Left ventricle myocardium inferior (tissue), 1 donor: Measurements from ENCODE around the gene BATF2. TPM values are rescaled to one million over a fixed set of nuclear protein-coding genes. Genes with fewer than 3 reads are reported as not detected.

ENCODE experiments used
- DNase-seq: peaks from one replicate; pipeline ENCODE4 v3.0.0-alpha.2; 2020
- H3K27ac ChIP-seq: fragments of 200-600 bp; replicated peaks from 2 replicates; pipeline ENCODE4 v1.8.0; 2021
- H3K27me3 ChIP-seq: fragments of 200-600 bp; 2 replicates; pipeline ENCODE4 v1.8.0; 2021; ENCODE audit warnings: low read depth
- H3K36me3 ChIP-seq: fragments of 200-600 bp; 2 replicates; pipeline ENCODE4 v1.8.0; 2021
- H3K4me1 ChIP-seq: fragments of 200-600 bp; 2 replicates; pipeline ENCODE4 v1.8.0; 2021
- H3K4me3 ChIP-seq: fragments of 200-600 bp; 2 replicates; pipeline ENCODE4 v1.8.0; 2021; ENCODE audit warnings: mild to moderate bottlenecking, moderate library complexity
- H3K9me3 ChIP-seq: fragments of 200-600 bp; replicated peaks from 2 replicates; pipeline ENCODE4 v1.8.0; 2021
- intact Hi-C: fragments of 100-400 bp; cut with micrococcal nuclease; formaldehyde crosslinking; loops from one replicate; pipeline ENCODE4 v1.11.0; 2022
- total RNA-seq: library from RNA; stranded (reverse); fragmentation: NEBNext Ultra II Directional; extraction: Animal tissue kit (Norgen Biotek cat#: 25700); gene quantifications from one replicate; pipeline ENCODE4 v1.2.1, GENCODE V29; 2021
- TF ChIP-seq, protein P1 (sequence below): fragments of 200-600 bp; IDR thresholded peaks from 2 replicates; pipeline ENCODE4 v1.8.0; 2021; ENCODE audit warnings: antibody characterized with exemption, mild to moderate bottlenecking, borderline replicate concordance
- donor health status: DM: no; HTN: yes; CAD: no; lungs with severe emphysema.

Gene BATF2
- total RNA-seq, 1 donor from 2014 or later: 1.3 TPM

DNA sequence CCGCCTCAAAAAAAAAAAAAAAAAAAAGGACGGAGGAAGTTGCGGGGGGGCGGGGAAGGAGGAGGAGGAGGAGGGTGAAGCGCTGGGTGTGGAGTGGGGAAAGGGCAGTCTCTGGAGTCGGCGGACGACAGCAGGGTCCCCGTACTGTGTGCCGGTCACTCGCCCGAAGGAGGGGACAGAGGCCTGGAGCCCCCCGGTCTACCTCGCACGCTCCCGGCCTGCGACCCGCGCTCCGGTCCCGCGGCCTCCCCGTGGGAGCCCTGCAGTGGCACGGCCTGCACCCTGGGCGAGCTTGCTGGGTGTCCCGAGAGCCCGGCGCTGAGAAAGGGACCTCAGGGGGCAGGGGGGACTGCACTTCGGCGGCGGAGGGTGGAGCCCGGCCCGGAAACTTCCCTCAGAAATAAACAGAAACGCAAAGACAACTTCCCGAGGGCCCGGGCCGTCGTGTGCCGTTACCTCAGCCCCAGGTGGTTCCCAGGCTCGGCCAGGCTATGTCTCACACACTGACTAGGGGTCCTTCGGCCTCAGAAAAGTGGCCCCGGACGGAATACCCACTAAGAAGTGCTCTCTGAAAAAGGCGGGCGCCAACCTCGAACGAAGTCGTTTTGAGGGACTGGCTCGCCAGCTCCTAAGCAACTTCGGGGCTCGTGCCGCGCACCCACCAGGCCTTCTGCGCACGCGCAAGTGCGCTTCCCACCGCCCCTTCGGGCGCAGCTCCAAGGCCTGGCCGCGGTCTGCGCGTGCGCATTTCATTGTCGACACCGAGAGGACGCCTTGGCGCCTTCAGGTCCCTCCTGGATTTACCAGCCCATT, 25.1 kb downstream of the BATF2 start, which contains the start of gene MAJIN:
MAJIN (minus strand) TSS at position 688 of the 813 bp plus-strand sequence. CDS start 12,703 bp downstream, outside the sequence.
- peak within 1 kb of the TSS; percentile 67 for H3K4me3 ChIP-seq
- H3K9me3 ChIP-seq: no peaks in the 10 kb centered on the region
- H3K27ac ChIP-seq: peak within 1 kb of the TSS; percentile 71
- H3K4me1 ChIP-seq: peaks cover 15% of the 10 kb centered on the region
- DNase-seq: peak; percentile 88
- intact Hi-C loops: no loop called here
- H3K36me3 ChIP-seq: no peaks in the 10 kb centered on the region
- peaks cover 13% of the 10 kb centered on the region for H3K27me3 ChIP-seq
- TF ChIP-seq, protein P1, sequence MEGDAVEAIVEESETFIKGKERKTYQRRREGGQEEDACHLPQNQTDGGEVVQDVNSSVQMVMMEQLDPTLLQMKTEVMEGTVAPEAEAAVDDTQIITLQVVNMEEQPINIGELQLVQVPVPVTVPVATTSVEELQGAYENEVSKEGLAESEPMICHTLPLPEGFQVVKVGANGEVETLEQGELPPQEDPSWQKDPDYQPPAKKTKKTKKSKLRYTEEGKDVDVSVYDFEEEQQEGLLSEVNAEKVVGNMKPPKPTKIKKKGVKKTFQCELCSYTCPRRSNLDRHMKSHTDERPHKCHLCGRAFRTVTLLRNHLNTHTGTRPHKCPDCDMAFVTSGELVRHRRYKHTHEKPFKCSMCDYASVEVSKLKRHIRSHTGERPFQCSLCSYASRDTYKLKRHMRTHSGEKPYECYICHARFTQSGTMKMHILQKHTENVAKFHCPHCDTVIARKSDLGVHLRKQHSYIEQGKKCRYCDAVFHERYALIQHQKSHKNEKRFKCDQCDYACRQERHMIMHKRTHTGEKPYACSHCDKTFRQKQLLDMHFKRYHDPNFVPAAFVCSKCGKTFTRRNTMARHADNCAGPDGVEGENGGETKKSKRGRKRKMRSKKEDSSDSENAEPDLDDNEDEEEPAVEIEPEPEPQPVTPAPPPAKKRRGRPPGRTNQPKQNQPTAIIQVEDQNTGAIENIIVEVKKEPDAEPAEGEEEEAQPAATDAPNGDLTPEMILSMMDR: no peak

- intact Hi-C loops: no loop called here
Measured at GRCh38 chr11:64970731-64971151, 26.0 kb downstream of the BATF2 start.

GRCh38 chr11:64969209-64969608, 27.6 kb downstream of the BATF2 start:
- no peak for DNase-seq
- intact Hi-C loops: no loop called here
- H3K9me3 ChIP-seq: no peaks in the 10 kb centered on the region
- H3K36me3 ChIP-seq: no peaks in the 10 kb centered on the region
- no peak overlapping the region for H3K4me3 ChIP-seq
- TF ChIP-seq, protein P1: no peak
- no peaks in the 10 kb centered on the region for H3K27me3 ChIP-seq
- peaks cover 15% of the 10 kb centered on the region for H3K4me1 ChIP-seq
- no peak overlapping the region for H3K27ac ChIP-seq

More at GRCh38 chr11:64970731-64971151, 26.0 kb downstream of the BATF2 start:
- Histone ChIP-seq H3K9me3 (no peaks in the 10 kb centered on the region), H3K4me3 (no peak overlapping the region), H3K27me3 (peaks cover 4% of the 10 kb centered on the region), H3K36me3 (no peaks in the 10 kb centered on the region), H3K4me1 (peaks cover 15% of the 10 kb centered on the region), H3K27ac (no peak overlapping the region)
- TF ChIP-seq, protein P1: no peak
- no peak for DNase-seq

DNA sequence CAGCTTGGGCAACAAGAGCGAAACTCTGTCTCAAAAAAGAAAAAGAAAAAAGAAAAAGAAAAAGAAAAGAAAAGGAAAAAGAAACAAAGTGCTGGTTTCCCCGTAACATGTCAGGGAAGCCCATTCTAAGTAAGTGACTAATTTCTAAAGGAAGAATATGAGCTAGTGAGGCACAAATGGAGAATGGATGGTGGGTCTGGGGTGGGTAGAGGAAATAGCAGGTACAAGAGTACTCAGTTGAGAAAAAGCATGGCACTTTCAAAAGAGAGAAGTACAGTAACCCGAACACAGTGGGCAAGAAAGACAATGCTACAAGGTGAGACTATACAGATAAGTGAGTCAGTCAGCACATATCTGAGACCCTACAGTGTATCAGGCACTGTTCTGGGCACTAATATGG, 29.4 kb downstream of the BATF2 start:
- DNase-seq: no peak

DNA sequence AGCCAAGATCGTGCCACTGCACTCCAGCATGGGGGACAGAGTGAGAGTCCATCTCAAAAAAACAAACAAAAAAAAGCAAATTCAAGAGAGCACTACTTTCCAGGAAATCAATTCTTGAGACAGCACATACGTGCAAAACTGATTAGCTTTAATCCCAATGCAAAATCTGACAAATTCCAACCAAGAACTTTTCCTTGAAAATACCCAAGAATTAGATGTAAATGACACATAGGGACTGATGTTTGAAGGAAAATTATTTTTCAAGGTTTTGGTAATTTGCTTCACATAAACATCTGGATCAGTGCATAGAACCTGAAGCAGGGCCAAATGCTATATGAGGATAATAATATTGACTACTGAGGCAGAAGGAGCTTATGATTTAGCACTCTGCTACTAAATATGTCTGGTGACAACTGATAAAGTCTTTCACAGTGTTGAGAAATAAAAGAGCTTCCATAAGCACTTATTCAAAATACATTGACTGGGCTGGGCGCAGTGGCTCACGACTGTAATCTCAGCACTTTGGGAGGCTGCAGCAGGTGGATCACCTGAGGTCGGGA, 33.6 kb downstream of the BATF2 start:
- H3K27ac ChIP-seq: no peak overlapping the region
- peaks cover 8% of the 10 kb centered on the region for H3K27me3 ChIP-seq
- no peak overlapping the region for H3K4me3 ChIP-seq
- intact Hi-C loops: no loop called here
- TF ChIP-seq, protein P1: no peak
- H3K9me3 ChIP-seq: no peaks in the 10 kb centered on the region
- no peaks in the 10 kb centered on the region for H3K4me1 ChIP-seq
- DNase-seq: no peak
- no peaks in the 10 kb centered on the region for H3K36me3 ChIP-seq

More for the DNA sequence above, 29.4 kb downstream of the BATF2 start:
- H3K27me3 ChIP-seq: no peaks in the 10 kb centered on the region
- TF ChIP-seq, protein P1: no peak
- H3K27ac ChIP-seq: no peak overlapping the region
- no peak overlapping the region for H3K4me3 ChIP-seq
- no peaks in the 10 kb centered on the region for H3K9me3 ChIP-seq
- no peaks in the 10 kb centered on the region for H3K36me3 ChIP-seq
- intact Hi-C loops: no loop called here
- H3K4me1 ChIP-seq: peaks cover 11% of the 10 kb centered on the region
